ENCODE results near the gene PPP1R37.

Gene PPP1R37

DNA sequence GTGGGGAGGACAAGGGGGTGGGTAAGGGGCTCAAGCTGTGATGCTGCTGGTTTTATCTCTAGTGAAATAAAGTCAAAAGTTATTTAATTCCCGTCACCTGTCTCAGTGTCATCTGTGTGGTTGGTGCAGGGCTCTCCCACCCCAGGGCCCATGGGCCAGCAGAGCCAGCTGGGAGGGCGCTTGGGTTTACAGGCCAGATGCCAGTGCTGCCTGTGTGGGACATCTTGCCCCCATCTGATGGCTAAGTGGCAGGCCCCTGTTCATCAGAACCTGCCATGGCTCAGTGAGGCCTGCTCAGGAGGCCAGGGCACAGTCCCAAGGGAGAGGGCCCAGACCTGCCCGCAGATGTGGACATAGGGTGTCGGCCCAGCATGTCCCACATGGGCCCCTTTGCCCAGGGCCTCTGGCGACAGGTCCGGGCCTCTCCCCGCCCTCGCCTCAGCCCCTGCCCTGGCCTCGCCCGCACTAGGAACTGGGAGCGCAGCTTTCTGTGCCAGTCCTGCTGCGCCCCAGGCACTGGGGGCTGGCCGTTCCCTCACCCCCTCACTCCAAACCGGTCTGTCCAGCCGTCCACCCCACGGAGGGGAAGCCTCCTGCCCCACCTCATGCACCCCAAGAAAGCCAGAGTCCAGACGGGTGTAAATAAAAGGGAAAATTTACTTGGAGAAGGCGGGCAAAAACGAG lies 22.0 kb upstream of the PPP1R37 start:
- no peak for DNase-seq (ENCODE audit: low spot score)

DNA sequence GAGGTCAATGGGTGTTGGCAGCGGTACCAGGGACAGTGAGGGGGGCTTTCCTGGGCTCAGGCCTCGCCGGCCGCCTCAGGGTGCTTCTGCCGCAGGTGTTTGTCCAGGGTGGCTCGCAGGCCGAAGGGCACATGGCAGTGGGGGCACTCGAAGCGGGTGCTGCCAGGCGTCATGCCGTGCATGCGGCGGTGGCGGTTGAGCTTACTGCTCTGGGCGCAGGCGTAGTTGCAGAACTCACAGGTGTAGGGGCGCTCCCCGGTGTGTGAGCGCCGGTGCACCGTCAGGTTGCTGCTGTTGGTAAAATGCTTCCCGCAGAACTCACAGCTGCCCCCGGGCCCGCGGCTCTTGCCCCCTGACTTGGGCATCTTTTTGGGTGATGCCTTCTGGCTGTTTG lies 21.4 kb upstream of the PPP1R37 start:
- DNase-seq (ENCODE audit: low spot score), result no peak

DNA sequence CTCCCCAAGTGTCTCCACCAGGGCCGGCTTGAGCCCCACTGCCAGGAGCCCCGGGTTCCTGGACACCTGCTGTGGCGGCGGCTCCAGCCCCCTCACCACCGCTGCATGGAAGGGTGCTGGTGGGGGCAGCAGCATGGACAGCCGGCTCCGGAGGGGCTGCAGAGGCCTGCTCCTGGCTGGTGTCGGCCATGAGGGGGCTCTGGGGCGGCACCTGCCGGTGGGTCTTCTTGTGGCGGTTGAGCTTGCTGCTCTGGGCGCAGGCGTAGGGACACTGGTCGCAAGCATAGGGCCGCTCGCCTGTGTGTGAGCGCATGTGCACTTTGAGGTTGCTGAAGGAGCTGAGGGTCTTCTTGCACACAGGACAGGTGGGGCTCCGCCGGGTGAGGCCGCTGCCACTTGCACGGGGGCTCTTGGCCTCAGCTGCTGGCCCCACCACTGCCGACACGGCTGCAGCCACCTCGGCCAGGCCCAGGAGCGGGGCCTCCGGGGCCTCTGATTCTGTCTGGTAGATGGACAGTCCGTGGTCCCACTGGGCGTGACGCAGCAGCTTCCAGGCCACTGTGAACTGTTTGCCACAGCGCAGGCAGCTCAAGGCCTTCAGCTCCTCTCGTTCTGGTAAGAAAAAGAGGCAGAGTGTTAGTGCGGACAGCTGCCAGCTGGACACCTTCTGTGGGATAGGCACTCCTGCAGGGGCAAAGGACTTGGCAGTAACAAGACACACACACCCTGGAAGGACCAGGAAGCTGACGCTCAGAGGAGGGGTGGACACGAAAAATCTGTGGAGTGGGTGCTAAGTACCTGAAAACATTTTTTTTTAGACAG lies 20.8 kb upstream of the PPP1R37 start:
- DNase-seq (ENCODE audit: low spot score), result no peak

DNA sequence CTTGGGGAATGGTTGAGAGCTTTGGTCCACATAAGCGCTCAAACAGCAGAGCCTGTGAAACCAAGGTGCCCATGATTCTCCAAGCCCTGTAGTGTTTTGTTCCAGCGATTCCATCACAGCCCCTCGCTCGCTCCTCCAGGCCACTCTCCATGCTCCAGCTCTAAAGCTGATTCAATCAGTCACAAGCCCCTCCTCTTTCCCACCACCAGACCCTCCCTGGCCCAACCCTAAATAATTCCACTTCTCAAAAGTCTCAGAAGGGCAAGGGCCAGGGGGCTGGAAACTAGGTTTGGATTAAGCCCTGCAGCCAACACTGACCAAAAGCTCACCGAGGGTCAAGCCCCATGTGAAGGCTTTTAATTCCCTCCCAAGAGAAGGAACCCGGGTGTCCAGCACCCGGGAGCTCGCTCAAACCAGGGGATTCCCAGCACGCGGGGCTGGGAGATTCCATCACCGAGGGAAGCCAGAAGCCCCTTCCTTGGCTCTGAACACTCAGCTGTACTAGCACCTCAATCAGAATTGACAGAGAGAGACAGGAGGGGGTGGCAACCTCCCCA lies 18.2 kb upstream of the PPP1R37 start:
- no peak for DNase-seq (ENCODE audit: low spot score)

DNA sequence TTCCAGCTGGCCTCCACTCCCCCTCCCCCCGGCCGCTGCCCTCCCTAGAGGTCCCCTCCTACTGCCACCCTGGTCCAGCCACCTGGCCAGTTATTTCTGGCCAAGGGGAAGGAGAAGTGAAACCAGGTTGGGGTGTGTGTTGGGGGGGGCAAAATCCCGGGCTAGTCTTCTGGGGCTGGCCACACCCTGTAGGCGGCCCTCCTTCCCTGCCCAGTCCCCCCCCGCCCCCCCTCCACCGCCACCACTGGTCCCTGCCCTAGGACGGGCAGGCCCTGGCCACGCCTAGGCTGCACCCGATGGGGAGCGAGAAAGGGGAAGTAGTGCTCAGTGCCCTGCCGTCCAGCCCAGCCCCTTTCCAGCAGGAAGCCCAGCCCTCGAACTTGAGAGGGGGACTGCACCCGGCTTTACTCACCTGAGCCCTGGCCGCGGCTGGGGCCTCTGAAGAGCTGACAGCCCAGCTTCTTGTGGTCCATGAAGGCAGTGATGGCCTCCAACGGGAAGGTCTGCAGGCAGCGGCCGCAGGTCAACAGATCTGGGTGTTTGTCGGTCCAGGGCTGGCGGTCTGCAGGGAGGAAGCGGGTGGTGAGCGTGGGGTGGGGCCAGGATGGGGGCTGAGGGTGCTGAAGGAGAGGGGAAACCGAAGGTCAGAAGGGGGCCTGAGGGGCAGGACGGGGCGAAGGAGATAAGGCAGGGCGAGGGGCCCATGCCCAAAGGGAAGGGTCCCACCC lies 17.5 kb upstream of the PPP1R37 start:
- DNase-seq (ENCODE audit: low spot score), result no peak

DNA sequence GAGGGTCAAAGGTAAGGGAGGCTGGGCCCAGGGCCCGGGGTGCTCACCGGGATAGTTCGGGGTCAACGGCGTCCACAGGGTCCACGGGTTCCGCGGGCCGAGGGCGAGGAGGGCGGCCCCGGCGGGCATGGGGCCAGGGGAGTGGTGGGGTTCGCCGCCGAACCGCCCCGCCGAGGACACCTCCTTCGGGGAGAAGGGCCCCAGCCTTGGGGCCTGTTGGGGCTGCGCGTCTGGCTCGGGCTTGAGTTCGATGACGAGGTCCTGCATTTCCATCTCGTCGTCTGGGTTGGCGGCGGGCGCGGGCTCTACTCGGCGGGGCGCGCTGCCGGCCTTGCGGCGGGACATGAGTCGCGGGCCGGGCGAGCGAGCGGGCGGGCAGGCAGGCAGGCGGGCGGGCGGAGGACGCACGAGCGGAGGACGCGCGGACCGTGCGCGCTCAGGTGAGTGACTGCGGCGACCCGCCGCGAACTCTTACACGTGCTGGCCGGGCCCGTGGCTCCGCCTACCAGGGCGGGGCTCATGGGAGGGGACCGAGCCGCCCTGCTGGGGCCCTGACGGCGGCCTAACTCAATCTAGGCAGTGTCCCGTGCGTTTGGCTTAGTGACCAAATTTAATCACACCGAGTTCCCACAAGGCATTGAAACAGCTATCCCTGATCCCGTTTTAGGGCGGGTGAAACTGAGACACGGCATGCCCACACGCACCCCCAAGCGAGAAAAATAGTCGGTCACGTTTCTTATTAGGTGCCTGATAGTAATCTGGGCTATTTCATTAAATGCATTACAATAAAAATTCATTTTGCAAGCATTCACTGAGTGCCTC lies 16.7 kb upstream of the PPP1R37 start, which contains the start of gene ZNF296:
Gene ZNF296 (minus strand): TSS at position 450 of the 822 bp plus-strand sequence. CDS start 105 bp downstream, at position 345.
- no peak for DNase-seq (ENCODE audit: low spot score)

- no peak for DNase-seq (ENCODE audit: low spot score)
These were observed 15.9 kb upstream of the PPP1R37 start for GRCh38 chr19:45076851-45077730.

- DNase-seq (ENCODE audit: low spot score), result no peak
These were observed 14.5 kb upstream of the PPP1R37 start for GRCh38 chr19:45078390-45079062.

DNA sequence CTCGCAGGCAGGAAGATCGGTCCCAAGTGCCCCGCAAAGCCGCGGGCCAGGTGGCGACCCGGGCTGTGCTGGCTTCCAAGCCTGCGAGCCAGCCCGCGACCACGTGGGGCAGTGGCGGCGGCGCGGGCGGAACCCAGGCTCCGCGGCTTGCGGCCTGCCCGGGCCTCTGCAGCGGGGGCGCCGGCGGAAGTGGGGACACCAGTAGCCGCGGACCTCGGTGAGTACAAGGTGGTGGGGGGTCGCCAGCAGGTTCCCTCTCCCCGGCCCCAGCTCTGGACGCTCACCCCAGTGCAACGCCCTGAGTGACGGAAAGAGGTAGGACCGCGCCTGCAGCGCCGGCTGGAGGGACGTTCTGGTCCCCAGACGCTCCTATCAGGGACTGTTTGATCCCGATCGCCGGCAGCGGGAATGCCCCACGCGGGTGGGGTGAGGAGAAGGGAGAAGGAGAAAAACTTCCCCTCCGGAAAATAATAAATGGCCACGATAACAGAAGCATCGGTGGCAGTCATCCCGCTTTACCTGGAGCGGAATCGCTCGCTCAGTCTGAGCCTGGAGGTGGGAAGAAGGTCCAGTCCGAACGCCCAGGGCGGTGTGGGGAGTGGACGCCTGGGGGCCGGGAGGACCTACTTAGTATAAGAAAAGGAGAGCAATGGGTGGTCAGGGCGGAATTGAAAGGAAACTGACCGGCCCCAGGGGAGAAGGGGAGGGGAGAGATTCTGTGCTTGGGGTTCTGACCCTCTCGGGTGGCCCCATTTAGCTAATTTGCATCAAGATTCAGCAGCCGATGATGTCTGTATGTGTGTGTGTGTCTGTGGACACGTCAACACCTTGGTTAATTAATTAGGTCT lies 13.7 kb upstream of the PPP1R37 start, which contains the start of gene GEMIN7:
Gene GEMIN7 (plus strand): TSS at position 198 of the 848 bp plus-strand sequence. CDS start 10,855 bp downstream, outside the sequence.
- DNase-seq (ENCODE audit: low spot score), result peak; percentile 55

GRCh38 chr19:45079911-45080370 lies 13.0 kb upstream of the PPP1R37 start:
- DNase-seq (ENCODE audit: low spot score), result no peak

DNA sequence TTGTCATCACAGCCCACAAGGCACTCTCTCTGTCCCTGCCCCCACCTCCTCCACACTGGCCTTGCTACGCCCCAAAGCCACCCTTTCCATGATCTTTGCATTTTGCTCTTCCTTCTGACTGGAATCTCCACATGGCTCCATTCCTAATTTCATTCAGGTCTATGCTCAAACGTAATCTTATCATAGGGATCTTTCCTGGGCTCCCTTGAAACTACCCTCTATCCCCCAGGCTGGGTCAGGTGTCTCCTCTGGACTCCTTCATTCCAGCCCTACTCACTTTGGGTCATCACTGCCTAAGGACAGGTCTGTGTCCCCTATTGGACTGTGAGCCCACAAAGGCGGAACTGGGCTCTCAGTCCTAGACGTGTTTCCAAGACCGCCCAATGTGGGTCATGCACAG lies 10.8 kb upstream of the PPP1R37 start:
- DNase-seq (ENCODE audit: low spot score), result no peak

DNA sequence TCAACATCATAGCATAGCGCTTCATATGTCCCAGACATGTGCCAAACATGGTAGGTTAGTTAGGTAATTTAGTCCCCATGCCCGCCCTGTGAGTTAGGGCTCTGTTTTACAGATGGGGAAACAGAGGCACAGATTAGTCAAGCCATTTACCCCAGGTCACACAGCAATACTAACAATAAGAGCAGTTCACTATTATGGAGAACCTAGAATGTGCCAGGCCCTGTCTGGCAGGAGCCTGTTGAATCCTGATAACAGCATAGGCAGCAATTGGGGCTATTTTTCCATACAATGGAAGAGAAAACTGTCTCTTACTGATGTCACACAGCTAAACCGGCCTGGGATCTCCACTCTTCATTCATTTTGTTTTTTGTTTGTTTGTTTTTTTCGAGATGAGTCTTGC lies 6.5 kb upstream of the PPP1R37 start:
- no peak for DNase-seq (ENCODE audit: low spot score)

DNA sequence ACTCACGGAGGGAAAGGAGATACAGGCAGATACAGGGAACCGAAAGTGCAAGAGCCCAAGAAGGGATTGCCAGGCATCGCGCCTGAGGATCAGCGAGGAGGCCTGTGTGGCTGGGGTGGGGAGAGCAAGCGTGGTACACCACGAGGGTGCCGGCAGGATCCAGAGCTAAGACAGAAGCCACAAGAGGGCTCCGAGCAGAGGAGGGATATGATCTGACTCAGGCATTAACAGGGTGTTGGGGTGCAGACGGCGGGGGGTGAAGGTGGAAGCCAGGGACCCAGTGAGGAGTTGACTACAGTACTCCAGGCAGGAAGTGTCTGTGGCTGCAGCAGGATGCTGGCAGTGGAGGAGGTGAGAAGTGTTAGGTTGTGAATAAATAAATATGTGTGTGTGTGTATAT lies 5.4 kb upstream of the PPP1R37 start:
- no peak for DNase-seq (ENCODE audit: low spot score)

GRCh38 chr19:45090034-45090433 lies 2.9 kb upstream of the PPP1R37 start:
- no peak for DNase-seq (ENCODE audit: low spot score)

DNA sequence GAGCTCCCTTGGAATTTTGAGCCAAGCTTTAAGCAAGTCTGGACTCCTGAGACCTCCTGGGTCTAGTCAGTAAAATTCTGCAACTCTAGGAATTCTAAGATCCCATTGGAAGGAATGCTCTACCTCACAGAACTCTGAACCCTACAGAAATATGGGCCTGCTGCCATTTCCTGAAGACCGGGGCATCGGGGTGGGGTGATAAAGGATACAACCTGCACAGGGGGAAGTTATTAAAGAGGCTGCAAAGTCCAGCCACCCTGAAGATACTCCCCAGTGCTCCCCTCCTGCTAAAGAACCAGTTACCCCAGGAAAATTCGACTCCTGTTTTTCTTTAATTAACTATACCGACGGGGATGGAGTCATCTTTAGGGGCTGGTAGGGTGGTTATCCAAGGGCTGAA lies 2.4 kb upstream of the PPP1R37 start:
- DNase-seq (ENCODE audit: low spot score), result no peak

GRCh38 chr19:45091031-45091923 lies 1.7 kb upstream of the PPP1R37 start:
- DNase-seq (ENCODE audit: low spot score), result peak; percentile 99

GRCh38 chr19:45094137-45094536 lies 1.2 kb downstream of the PPP1R37 start:
- DNase-seq (ENCODE audit: low spot score), result no peak

DNA sequence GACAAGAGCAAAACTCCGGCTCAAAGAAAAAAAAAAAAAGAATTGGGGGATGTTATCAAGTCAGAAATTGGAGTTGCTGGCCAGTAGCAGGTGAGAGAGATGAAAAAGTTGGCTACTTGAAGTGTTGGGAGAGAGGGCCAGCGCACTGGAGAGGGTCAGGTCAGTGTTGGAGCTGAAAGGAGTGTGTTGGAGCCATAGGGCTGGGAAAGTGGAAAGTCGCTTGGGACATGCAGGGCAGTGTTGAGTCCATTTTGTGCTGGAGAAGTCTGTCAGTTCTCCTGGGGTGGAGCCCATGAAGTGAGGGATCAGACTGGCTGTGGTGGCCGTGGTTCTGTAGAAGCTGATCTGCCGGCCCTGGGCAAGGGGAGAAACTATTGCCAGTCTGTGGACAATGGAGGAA lies 1.7 kb downstream of the PPP1R37 start:
- DNase-seq (ENCODE audit: low spot score), result no peak
